Measurements from ENCODE around the gene MYORG.

DNA sequence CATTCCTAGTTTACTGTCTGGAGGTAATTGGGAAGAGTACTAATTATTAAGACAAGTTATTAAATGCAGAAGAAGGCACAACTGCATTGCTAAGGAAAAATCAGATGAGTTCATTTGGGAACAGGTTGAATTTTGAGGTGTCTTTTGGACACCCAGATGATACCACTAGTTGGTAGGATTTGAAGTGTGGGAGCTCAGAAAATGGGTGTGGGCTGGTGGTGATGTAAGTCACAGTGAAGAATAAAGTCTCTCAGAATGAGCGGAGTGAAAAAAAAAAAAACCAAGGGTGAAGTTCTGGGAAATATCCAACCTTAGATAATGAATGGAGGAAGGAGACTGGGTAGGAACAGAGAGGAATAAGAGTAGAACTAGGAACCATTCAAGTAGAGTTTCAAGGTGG, 35.6 kb upstream of the MYORG start:
- TF ChIP-seq, protein P1, sequence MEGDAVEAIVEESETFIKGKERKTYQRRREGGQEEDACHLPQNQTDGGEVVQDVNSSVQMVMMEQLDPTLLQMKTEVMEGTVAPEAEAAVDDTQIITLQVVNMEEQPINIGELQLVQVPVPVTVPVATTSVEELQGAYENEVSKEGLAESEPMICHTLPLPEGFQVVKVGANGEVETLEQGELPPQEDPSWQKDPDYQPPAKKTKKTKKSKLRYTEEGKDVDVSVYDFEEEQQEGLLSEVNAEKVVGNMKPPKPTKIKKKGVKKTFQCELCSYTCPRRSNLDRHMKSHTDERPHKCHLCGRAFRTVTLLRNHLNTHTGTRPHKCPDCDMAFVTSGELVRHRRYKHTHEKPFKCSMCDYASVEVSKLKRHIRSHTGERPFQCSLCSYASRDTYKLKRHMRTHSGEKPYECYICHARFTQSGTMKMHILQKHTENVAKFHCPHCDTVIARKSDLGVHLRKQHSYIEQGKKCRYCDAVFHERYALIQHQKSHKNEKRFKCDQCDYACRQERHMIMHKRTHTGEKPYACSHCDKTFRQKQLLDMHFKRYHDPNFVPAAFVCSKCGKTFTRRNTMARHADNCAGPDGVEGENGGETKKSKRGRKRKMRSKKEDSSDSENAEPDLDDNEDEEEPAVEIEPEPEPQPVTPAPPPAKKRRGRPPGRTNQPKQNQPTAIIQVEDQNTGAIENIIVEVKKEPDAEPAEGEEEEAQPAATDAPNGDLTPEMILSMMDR (IDR thresholded peaks at IDR 0.05), result no peak
- no peak for TF ChIP-seq POLR2A (IDR thresholded peaks at IDR 0.05)

Data from right lobe of liver (tissue), 4 donors.